Peyer's patch (tissue), 4 donors: ENCODE measurements around the gene NOXO1. TPM values are rescaled to one million over a fixed set of nuclear protein-coding genes. Genes with fewer than 3 reads are reported as not detected.

Experiments
- DNase-seq, 3 donors: peaks; one replicate each; pipeline ENCODE4 v3.0.0-alpha.2; 2017 to 2019
- H3K27ac ChIP-seq, 4 donors: fragments of 200-600 bp; sonication (generic); one replicate each; pipeline ENCODE4 v1.5.1; 2016 to 2019
- H3K27me3 ChIP-seq, 2 donors: fragments of 200-600 bp; sonication (generic); one replicate each; pipeline ENCODE4 v1.5.1; 2019
- H3K36me3 ChIP-seq, 3 donors: fragments of 200-600 bp; sonication (generic); one replicate each; pipeline ENCODE4 v1.5.1; 2016 to 2019
- H3K4me1 ChIP-seq, 4 donors: fragments of 200-600 bp; sonication (generic); one replicate each; pipeline ENCODE4 v1.5.1; 2016 to 2019
- H3K4me3 ChIP-seq, 4 donors: fragments of 200-600 bp; sonication (generic); 1 replicate in 3 of 4; 2 replicates in 1 of 4; pipeline ENCODE4 v1.5.1; 2016 to 2019; ENCODE audit warnings: mild to moderate bottlenecking in 1 of 4
- H3K9me3 ChIP-seq, 4 donors: fragments of 200-600 bp; sonication (generic); one replicate each; pipeline ENCODE4 v1.5.1; 2016 to 2019; ENCODE audit warnings: mild to moderate bottlenecking in 1 of 4
- POLR2A ChIP-seq, 2 donors: fragments of 450-650 bp; IDR thresholded peaks; one replicate each; pipeline ENCODE4 v1.5.1; 2017; ENCODE audit warnings: antibody characterized with exemption in 2 of 2, mild to moderate bottlenecking in 2 of 2, moderate library complexity in 2 of 2
- total RNA-seq, 4 donors: library from RNA; depleted of rRNA; stranded (reverse); fragments of >200 nt; gene quantifications; one replicate each; pipeline ENCODE4 v1.1.0, GENCODE V29; 2016
- TF ChIP-seq, protein P1 (sequence below), 6 experiments: fragments of 450-650 bp in 4 of 6; fragments of 200-600 bp in 2 of 6; sonication (generic) in 1 of 6; IDR thresholded peaks; one replicate each; pipeline ENCODE4 v1.5.1; 2017 to 2019; ENCODE audit warnings: antibody characterized with exemption in 6 of 6, mild to moderate bottlenecking in 3 of 6, moderate library complexity in 1 of 6

Gene NOXO1
- total RNA-seq, 4 donors from 2014 or later: 8.6 to 23.1 (median 11.3) TPM

- peaks cover 0 to 28% (median 3%) of the 10 kb centered on the region in 3 donors for H3K36me3 ChIP-seq
- H3K4me1 ChIP-seq: peaks cover 16 to 58% (median 24%) of the 10 kb centered on the region in 4 donors
- H3K27me3 ChIP-seq: no peaks in the 10 kb centered on the region
- no peaks in the 10 kb centered on the region for H3K9me3 ChIP-seq
- TF ChIP-seq, protein P1, sequence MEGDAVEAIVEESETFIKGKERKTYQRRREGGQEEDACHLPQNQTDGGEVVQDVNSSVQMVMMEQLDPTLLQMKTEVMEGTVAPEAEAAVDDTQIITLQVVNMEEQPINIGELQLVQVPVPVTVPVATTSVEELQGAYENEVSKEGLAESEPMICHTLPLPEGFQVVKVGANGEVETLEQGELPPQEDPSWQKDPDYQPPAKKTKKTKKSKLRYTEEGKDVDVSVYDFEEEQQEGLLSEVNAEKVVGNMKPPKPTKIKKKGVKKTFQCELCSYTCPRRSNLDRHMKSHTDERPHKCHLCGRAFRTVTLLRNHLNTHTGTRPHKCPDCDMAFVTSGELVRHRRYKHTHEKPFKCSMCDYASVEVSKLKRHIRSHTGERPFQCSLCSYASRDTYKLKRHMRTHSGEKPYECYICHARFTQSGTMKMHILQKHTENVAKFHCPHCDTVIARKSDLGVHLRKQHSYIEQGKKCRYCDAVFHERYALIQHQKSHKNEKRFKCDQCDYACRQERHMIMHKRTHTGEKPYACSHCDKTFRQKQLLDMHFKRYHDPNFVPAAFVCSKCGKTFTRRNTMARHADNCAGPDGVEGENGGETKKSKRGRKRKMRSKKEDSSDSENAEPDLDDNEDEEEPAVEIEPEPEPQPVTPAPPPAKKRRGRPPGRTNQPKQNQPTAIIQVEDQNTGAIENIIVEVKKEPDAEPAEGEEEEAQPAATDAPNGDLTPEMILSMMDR (IDR thresholded peaks at IDR 0.05): no peak
- TF ChIP-seq POLR2A (IDR thresholded peaks at IDR 0.05): no peak
- H3K4me3 ChIP-seq: no peak overlapping the region
- H3K27ac ChIP-seq: no peak overlapping the region
- DNase-seq: no peak
These were observed 24.4 kb upstream of the NOXO1 start for GRCh38 chr16:2005646-2006045.

GRCh38 chr16:2004795-2005517 is 23.7 kb upstream of the NOXO1 start:
- Histone ChIP-seq H3K4me3 (no peak overlapping the region), H3K9me3 (no peaks in the 10 kb centered on the region), H3K36me3 (peaks cover 0 to 35% (median 3%) of the 10 kb centered on the region in 3 donors), H3K27ac (no peak overlapping the region), H3K27me3 (no peaks in the 10 kb centered on the region), H3K4me1 (peaks cover 16 to 51% (median 24%) of the 10 kb centered on the region in 4 donors)
- DNase-seq: no peak
- TF ChIP-seq, protein P1 (IDR thresholded peaks at IDR 0.05): no peak
- TF ChIP-seq POLR2A (IDR thresholded peaks at IDR 0.05): no peak

GRCh38 chr16:2003827-2004641 is 22.8 kb upstream of the NOXO1 start:
- peaks cover 16 to 51% (median 24%) of the 10 kb centered on the region in 4 donors for H3K4me1 ChIP-seq
- H3K27ac ChIP-seq: peak overlapping the region in 3 of 4 donors; percentile 49 to 72 (median 55)
- H3K27me3 ChIP-seq: no peaks in the 10 kb centered on the region
- TF ChIP-seq POLR2A (IDR thresholded peaks at IDR 0.05): no peak
- TF ChIP-seq, protein P1 (IDR thresholded peaks at IDR 0.05): peak; percentile 94 to 98 (median 98)
- H3K36me3 ChIP-seq: peaks cover 0 to 44% (median 3%) of the 10 kb centered on the region in 3 donors
- DNase-seq: peak; percentile 93 to 96 (median 95)
- no peaks in the 10 kb centered on the region for H3K9me3 ChIP-seq
- H3K4me3 ChIP-seq: peak overlapping the region in 1 of 4 donors; percentile 20

DNA sequence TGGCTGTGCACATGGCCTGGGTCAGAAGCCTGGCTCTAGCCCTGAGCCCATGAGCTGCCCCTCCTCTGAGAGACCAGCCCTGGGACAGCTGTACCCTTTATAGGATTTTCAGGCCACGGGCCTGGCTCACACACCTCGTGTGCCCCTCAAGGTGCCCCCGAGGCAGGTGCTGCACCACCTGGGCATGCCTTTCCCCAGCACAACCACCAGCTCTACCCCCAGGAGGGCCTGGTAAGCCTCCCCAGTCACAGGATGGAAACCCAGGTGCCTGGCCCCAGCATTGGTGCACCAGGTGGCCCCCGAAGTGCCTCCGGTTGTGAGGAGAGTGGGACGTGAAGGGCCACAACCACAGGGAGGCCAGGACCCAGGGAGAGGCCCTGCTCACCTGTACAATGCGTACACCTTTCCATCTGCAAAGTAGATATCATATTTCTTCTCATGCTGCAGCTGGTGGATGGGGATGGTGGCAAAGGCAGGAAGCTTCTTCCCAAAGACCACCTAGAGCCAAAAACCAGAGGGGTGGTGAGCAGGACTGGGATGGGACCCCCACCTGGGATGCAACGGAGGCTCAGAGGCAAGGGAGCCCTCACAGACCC is 22.1 kb upstream of the NOXO1 start:
- no peak for DNase-seq
- Histone ChIP-seq H3K4me3 (no peak overlapping the region), H3K27me3 (no peaks in the 10 kb centered on the region), H3K4me1 (peaks cover 16 to 46% (median 19%) of the 10 kb centered on the region in 4 donors), H3K9me3 (no peaks in the 10 kb centered on the region), H3K27ac (peak overlapping the region in 1 of 4 donors; percentile 72), H3K36me3 (peaks cover 0 to 51% (median 3%) of the 10 kb centered on the region in 3 donors)
- no peak for TF ChIP-seq POLR2A (IDR thresholded peaks at IDR 0.05)
- TF ChIP-seq, protein P1 (IDR thresholded peaks at IDR 0.05): no peak

DNA sequence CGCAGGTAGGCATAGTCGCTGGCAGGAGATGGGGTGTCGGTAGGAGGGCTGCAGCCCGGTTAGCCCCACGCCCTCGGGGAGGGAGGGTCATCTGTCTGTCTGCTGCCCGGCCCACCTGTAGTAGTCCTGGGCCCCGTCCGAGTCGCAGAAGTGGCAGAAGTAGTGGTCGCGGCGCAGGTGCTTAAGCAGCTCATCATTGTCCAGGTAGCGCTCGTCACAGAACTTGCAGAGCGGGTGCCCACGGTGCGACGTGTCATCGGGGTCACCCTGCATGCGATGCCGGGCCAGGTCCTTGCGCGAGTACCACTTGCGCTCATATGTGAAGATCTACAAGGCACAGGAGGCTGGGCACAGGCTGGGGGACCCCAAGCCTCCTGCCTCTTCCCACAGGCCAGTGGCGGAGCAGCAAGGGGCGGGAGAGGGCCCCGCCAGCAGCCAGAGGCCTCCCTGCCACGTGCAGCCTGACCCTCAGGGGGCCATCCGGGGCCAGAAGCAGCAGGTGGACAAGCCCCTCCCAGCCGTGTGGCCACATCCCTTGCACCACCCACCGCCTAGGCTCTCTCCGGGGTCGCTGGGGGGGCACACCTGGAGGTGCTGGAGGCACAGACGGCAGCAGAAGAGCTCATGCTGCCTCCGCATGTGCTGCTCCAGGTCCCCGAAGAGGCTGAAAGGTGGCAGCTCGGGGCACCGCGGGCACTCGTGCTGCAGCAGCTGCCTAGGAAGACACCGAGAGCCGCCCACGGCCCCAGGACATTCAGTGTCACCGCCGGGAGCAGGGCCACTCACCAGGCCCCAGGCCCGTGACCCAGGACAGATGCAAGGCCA is 21.3 kb upstream of the NOXO1 start:
- H3K4me3 ChIP-seq: no peak overlapping the region
- no peak for DNase-seq
- H3K4me1 ChIP-seq: peaks cover 9 to 44% (median 12%) of the 10 kb centered on the region in 4 donors
- no peaks in the 10 kb centered on the region for H3K9me3 ChIP-seq
- H3K36me3 ChIP-seq: peaks cover 0 to 58% (median 3%) of the 10 kb centered on the region in 3 donors
- H3K27ac ChIP-seq: no peak overlapping the region
- TF ChIP-seq, protein P1 (IDR thresholded peaks at IDR 0.05): no peak
- no peak for TF ChIP-seq POLR2A (IDR thresholded peaks at IDR 0.05)
- H3K27me3 ChIP-seq: no peaks in the 10 kb centered on the region
